WTC11 (cell line): ENCODE data around the gene OR1E1.

Experiments
- CREB1 ChIP-seq: sonication (generic); formaldehyde crosslinking; IDR thresholded peaks from 2 replicates; pipeline ENCODE4 v1.8.0; 2023; ENCODE audit warnings: mild to moderate bottlenecking, missing genetic modification reagents
- ELF4 ChIP-seq: sonication (generic); formaldehyde crosslinking; IDR thresholded peaks from 2 replicates; pipeline ENCODE4 v1.8.1; 2022; ENCODE audit warnings: low read depth, mild to moderate bottlenecking, moderate library complexity, missing genetic modification reagents
- ESRRA ChIP-seq: sonication (generic); formaldehyde crosslinking; IDR thresholded peaks from 2 replicates; pipeline ENCODE4 v1.8.1; 2022; ENCODE audit warnings: mild to moderate bottlenecking, missing genetic modification reagents, borderline replicate concordance
- NFE2L1 ChIP-seq: sonication (generic); formaldehyde crosslinking; IDR thresholded peaks from 2 replicates; pipeline ENCODE4 v1.8.1; 2023; ENCODE audit warnings: missing genetic modification reagents
- SP1 ChIP-seq: sonication (generic); formaldehyde crosslinking; conservative IDR thresholded peaks from 2 replicates; pipeline ENCODE4 v1.8.1; 2022; ENCODE audit warnings: missing genetic modification reagents
- ZNF138 ChIP-seq: sonication (generic); formaldehyde crosslinking; conservative IDR thresholded peaks from 2 replicates; pipeline ENCODE4 v1.8.1; 2022; ENCODE audit warnings: mild to moderate bottlenecking, moderate library complexity, missing genetic modification reagents
- ZNF423 ChIP-seq: fragments of 250-450 bp; sonication (Bioruptor Pico); IDR thresholded peaks from 2 replicates; pipeline ENCODE4 v2.1.2; 2022; ENCODE audit warnings: mild to moderate bottlenecking, moderate library complexity
- TF ChIP-seq, protein P1 (sequence below): fragments of 200-600 bp; IDR thresholded peaks from 2 replicates; pipeline ENCODE4 v1.8.0; 2022; ENCODE audit warnings: antibody characterized with exemption
- TF ChIP-seq, protein P2 (sequence below): sonication (generic); formaldehyde crosslinking; IDR thresholded peaks from 2 replicates; pipeline ENCODE4 v1.8.0; 2022; ENCODE audit warnings: mild to moderate bottlenecking, missing genetic modification reagents
- TF ChIP-seq, protein P3 (sequence below): sonication (generic); formaldehyde crosslinking; IDR thresholded peaks from 2 replicates; pipeline ENCODE4 v1.8.1; 2022; ENCODE audit warnings: mild to moderate bottlenecking, moderate library complexity, missing genetic modification reagents
- TF ChIP-seq, protein P4 (sequence below): sonication (generic); formaldehyde crosslinking; conservative IDR thresholded peaks from 2 replicates; pipeline ENCODE4 v1.8.1; 2022; ENCODE audit warnings: mild to moderate bottlenecking, missing genetic modification reagents

DNA sequence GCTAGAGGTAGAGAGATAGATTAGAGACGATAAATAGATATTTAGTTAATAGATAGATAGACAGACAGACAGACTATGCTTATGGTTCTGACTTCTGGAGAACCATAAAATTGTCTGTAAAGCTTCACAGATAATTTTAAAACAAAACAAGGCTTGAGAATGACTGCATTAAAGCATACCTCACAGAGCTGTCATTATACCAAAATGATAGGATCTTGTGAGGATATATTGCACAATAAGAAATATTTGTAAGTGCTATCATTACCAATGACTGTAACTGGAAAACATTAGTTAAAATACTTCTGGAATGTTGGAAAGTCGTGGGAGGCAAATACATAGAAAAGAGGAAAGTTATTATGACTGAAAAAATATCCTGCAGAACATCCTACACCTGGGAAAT lies 3.6 kb upstream of the OR1E1 start:
- TF ChIP-seq, protein P1, sequence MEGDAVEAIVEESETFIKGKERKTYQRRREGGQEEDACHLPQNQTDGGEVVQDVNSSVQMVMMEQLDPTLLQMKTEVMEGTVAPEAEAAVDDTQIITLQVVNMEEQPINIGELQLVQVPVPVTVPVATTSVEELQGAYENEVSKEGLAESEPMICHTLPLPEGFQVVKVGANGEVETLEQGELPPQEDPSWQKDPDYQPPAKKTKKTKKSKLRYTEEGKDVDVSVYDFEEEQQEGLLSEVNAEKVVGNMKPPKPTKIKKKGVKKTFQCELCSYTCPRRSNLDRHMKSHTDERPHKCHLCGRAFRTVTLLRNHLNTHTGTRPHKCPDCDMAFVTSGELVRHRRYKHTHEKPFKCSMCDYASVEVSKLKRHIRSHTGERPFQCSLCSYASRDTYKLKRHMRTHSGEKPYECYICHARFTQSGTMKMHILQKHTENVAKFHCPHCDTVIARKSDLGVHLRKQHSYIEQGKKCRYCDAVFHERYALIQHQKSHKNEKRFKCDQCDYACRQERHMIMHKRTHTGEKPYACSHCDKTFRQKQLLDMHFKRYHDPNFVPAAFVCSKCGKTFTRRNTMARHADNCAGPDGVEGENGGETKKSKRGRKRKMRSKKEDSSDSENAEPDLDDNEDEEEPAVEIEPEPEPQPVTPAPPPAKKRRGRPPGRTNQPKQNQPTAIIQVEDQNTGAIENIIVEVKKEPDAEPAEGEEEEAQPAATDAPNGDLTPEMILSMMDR, result no peak
- TF ChIP-seq, protein P2, sequence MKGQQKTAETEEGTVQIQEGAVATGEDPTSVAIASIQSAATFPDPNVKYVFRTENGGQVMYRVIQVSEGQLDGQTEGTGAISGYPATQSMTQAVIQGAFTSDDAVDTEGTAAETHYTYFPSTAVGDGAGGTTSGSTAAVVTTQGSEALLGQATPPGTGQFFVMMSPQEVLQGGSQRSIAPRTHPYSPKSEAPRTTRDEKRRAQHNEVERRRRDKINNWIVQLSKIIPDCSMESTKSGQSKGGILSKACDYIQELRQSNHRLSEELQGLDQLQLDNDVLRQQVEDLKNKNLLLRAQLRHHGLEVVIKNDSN (CRISPR knock-in tag), result no peak
- TF ChIP-seq ZNF138 (CRISPR knock-in tag), result no peak
- TF ChIP-seq, protein P3, sequence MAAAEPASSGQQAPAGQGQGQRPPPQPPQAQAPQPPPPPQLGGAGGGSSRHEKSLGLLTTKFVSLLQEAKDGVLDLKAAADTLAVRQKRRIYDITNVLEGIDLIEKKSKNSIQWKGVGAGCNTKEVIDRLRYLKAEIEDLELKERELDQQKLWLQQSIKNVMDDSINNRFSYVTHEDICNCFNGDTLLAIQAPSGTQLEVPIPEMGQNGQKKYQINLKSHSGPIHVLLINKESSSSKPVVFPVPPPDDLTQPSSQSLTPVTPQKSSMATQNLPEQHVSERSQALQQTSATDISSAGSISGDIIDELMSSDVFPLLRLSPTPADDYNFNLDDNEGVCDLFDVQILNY (CRISPR knock-in tag), result no peak
- TF ChIP-seq SP1, result no peak
- TF ChIP-seq ESRRA (CRISPR knock-in tag), result no peak
- TF ChIP-seq, protein P4, sequence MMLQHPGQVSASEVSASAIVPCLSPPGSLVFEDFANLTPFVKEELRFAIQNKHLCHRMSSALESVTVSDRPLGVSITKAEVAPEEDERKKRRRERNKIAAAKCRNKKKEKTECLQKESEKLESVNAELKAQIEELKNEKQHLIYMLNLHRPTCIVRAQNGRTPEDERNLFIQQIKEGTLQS (CRISPR knock-in tag), result no peak
- no peak for TF ChIP-seq ZNF423 (CRISPR knock-in tag)
- no peak for TF ChIP-seq CREB1 (CRISPR knock-in tag)
- no peak for TF ChIP-seq NFE2L1 (CRISPR knock-in tag)
- TF ChIP-seq ELF4 (CRISPR knock-in tag), result no peak
